GM18502 (cell line): ENCODE measurements around the gene SPTBN4.
"Not testable (repeated sequence)": the region's sequence is repeated elsewhere in the genome, so short reads cannot be mapped to it uniquely, and the experiment has no call there.

ENCODE experiments used
- ATAC-seq: cut with Tn5 transposase; IDR thresholded peaks from one replicate; pipeline ENCODE4 v1.9.1; 2021; ENCODE audit warnings: mild to moderate bottlenecking; ENCODE audit not compliant: unreplicated experiment, poor library complexity

SPTBN4 gene

DNA sequence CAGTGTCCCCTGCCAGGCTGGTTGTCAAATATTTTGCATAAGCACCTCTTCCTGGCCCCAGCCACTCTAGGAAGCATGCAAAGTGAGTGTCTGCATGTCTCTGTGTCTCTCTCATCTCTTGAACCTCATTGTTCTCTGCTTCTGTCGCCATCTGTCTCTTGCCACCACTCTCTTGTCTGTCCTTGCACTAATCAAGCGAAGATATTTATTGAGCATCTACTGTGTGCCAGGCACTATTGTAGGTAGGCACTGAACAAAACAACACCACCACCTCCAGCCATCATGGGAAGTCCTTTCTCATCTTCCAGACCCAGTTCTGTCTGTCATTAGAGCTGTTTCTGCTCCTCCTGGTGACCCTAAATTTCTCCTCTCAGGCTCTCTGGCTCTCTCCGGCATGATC is 57.9 kb downstream of the SPTBN4 start:
- no peak for ATAC-seq

DNA sequence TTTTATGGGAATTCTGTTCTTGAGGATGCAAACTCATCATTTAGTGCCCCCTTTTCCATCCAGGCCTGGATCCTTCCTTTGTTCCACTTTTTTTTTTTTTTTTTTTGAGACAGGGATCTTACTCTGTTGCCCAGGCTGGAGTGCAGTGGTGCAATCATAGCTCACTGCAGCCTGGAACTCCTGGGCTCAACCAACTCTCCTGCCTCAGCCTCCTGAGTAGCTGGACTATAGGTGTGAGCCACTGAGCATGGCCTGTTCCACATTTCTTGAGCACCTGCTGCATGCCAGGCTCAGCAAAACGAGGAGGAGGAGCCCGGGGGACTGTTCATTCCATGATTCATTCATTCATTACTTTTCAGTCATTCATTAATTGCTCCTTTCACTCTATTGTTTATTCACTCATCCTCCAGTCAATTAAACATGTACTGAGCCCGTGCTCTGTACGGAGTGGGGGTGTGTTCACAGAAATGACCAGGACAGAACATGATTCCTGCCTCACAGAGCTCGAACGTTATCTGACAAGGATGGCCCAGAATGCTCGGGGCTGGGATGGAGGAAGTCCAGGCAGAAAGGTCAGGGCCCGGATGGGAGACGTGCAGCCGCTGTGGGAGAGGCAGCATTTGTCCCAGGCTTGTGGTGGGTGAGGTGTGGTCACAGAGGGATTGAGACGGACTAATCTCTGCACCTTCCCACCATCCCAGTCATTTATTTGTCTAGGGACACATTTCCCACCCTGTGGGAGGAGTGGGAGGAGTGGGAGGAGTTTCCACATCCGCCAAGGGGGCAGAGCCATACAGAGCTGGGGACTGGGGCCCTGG is 58.6 kb downstream of the SPTBN4 start:
- no peak for ATAC-seq

DNA sequence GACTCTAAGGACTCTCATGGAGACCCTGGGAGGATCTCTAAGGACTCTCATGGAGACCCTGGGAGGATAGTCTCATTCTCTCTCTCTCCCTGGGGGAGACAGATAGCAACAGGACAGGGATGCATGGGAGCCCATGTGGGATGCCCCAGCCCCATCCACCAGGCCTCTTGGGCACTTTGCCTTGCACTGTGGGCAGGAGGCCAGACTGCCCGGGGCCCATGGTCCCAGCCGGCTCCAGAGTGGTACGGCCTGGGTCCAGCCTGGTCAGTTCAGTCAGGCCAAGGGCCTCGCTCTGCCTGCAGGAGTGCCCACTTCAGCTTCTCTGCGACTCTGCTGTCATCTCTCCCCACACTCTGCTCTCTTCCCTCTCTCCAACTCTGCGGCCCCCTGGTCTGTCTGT is 61.3 kb downstream of the SPTBN4 start:
- ATAC-seq: no peak

DNA sequence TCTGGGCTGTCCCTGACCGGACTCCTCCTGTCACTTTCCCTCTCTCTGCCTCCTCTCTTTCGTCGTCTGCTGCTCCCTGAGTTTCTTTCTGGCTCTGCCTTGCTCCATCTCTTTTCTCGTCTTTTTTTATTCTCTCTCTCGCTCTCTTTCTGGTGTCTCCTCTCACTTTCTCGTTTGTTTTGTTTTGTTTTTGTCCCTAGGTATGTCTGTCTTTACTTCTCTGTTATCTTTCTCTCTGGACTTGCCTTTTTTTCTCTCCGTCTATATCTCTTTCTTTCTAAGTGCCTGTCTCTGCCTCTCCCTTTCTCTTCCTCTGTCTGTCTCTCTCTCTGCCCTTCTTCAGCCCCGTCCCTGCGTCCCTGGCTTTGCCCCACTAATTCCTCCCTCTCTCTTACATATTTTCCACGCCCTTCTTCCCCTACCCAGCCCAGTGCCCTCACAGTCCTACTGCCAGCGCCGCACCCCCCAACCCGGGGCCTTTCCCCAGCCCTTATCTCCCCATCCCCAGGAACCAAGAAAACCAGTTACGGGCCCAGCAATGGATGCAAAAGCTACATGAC is 61.8 kb downstream of the SPTBN4 start:
- ATAC-seq: no peak

DNA sequence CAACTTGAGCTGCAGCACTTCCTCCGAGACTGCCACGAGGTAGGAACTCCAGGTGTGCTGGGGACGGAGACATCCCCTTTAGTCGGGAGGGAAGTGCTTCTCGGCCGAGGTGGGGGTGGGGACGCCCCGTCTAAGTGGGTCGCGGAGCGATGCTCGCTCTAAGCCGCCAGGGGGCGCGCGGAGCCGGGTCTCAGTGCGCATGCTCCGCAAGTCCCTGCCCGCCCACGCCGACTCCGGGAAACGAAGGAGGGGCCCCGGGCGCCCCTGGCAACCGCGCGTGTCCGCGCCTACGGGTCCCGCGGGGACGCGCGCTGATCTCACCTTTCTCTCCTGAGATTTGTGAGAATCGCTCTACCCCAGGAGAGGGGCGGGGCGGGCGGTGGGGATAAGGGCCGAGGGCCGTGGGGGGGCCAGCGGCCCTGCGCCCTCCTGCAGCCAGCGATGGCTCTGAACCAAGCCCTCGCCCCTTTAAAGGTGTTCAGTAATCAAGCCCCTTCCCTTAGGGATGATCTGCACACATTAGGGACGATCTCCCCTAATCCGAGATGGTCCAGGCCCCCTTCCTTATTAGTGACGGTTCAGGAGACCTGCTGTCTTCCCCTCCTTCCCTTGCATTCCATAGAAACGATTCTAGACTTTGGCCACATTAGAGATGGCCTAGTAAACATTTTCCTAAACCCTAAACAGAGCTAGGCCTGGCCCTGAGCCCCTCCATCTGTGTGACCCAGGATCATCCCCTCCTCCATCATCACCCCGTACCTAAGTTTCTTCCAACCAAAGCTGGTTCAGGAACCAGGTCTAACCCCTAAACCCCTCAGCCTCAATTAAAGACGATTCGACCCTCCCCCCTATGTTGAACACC is 62.5 kb downstream of the SPTBN4 start:
- no peak for ATAC-seq

DNA sequence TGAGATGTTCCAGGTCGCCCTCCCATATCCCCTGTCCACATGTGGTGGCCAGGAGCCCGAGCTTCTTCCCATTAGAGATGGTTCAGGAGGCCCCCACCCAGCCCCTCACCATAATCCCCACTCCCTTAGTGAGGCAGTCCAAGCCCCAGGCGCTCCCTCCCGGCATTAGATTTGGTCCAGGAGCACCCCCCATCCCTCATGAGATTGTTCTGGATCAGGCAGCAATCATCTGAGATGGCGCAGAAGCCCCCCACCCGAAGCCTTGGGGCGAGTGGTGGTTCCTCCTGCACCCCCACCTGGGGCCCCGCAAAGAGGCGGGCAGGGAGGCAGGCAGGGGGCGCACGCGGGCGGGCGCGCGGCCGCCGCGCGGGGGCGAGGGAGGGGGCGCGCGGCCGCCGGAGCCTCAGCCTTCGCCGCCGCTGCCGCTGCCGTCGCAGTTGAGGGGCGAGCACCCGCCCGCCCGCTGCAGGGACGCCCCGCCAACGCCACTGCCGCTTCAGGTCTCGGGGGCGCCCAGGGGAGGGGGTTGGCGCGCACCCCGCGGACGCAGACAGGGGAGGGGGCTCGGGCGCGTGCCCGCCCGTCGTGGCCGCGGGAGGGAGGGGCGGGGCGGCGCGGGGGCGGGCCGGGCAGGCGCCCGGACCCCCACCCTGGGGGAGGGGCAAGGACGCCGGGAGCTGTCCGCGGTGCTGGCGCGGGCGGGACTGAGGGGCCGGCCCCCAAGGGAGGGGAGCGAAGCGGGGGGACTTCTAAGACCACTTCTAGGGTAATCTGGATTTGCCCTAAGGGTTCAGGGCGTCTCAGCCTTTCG is 63.5 kb downstream of the SPTBN4 start:
- ATAC-seq: no peak

DNA sequence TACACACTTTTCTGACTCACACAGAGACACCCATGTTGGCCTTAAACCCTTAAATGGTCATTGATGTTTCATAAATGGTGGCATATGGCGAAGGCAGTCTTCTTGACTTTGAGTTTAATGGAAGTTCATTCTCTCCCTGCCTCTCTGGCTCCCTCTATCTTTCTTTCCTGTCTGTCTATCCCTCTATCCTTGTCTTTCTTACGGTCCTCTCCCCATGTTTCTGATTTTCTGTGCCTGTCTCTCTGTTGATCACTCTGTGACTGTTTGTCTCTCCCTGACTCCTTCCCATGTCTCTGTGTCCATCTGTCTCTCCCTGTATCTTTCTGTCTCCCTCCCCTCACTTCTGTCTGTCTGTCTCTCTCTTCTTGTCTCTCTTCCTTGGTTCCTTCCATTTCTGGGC is 66.7 kb downstream of the SPTBN4 start:
- no peak for ATAC-seq

DNA sequence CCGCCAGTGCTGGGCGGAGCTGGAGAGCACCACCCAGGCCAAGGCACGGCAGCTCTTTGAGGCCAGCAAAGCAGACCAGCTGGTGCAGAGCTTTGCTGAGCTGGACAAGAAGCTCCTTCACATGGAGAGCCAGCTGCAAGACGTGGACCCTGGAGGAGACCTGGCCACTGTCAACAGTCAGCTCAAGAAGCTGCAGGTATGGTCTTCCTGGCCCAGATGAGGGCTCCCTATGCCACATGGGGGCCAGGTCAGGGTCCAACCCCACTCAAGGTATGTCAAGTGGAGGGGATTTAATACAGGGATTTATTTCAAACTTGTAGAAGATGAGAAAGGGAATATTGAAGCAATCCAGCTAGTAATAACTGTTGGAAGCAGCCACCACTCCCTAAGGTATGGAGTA is 67.3 kb downstream of the SPTBN4 start:
- ATAC-seq: no peak

DNA sequence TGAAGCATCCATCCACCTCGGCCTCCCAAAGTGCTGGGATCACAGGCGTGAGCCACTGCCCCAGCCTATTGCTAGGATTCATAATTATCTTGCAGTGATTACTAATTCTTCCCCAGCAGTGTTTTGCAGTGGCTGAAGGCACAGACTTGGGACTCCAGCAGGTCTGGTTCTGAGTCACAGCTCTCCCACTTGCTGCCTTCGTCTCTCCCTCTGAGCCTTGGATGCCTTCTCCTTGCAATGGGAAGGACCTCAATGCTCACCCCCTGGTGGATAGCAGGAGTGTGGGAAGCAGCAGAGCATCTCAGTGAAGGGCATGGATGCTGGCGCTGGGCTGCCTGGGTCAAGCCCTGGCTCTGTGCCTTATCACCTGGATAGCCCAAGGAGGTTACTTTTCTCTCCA is 72.3 kb downstream of the SPTBN4 start:
- no peak for ATAC-seq

DNA sequence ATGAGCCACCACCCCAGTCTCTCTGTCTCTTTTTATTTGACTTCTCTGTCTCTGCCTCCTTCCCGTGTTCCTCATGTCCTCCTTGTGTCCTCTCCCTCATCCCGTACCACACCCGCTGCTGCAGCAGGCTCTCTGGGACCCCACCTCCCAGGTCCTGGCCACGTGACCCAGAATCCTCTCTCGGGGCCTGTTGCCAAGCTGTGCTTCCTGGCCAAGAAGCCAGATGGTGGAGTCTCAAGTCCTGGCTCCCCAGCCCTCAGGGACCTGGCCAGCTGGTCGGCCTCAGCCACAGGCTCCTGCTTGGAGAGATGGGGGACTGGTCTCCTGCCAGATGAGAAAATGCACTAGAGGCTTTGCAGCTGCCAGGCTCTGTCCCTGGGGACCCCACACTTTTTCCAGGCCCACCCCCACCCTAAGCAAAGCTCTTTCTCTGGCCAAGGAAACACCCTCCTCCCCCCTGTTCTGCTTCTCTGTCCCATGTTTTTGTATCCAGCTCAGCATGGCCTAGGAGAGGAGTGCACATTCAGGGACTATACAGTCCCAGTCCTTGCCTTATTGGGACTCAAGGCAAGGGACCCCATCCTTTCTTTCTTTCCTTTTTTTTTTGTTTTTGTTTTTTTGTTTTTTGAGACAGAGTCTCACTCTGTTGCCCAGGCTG is 75.5 kb downstream of the SPTBN4 start:
- ATAC-seq: no peak

DNA sequence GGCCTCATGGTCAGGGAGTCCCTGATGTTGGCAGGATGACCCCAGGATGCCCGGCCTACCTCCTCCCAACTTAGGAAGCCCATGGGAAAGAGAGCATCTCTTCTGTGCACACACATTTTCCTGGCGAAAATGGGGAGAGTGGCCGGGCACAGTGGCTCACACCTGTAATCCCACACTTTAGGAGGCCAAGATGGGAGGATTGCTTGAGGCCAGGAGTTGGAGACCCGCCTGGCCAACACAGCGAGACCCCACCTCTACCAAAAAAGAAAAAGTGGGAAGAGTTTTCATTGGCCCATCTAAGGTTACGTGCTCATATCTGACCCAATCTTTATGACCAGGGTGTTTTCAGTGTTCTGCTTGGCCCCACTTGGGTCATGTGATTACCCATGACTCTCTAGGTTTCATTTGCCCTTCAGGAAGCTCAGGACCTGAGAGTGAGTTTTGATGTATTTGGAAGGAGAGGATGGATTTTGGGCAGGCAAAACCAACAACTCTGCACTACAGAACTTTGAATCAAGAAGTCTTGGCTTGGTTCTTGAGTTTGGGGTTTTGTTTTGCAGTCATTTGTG is 76.3 kb downstream of the SPTBN4 start:
- no peak for ATAC-seq

DNA sequence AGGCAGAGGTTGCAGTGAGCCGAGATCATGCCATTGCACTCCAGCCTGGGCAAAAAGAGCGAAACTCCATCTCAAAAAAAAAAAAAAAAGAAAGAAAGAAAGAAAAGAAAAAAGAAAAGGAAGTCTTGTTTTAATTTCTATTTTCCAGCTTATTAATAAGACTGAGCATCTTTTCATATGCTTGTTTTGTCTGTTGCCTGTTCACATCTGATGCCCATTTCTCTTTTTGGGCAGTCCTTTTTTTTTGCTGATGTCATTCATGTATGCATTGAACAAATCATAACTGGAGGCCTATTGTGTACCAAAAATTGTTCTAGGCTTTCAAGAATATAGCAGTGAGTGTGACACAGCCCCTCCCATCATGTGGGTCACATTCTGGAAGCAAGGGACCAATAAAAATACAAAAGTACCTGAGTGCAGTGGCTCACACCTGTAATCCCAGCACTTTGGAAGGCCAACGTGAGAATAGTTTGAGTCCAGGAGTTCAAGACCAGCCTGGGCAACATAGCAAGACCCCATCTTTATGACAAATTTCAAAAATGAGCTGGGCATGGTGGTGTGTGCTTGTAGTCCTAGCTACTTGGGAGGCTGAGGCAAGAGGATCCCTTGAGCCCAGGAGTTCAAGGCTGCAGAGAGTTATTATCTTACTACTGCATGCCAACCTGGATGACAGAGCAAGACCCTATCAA is 79.5 kb downstream of the SPTBN4 start:
- not testable (repeated sequence) for ATAC-seq

DNA sequence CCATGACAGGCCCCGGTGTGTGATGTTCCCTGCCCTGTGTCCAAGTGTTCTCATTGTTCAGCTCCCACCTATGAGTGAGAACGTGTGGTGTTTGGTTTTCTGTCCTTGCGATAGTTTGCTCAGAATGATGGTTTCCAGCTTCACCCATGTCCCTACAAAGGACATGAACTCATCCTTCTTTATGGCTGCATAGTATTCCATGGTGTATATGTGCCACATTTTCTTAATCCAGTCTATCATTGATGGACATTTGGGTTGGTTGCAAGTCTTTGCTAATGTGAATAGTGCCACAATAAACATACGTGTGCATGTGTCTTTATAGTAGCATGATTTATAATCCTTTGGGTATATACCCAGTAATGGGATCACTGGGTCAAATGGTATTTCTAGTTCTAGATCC is 80.4 kb downstream of the SPTBN4 start:
- ATAC-seq: not testable (repeated sequence)

DNA sequence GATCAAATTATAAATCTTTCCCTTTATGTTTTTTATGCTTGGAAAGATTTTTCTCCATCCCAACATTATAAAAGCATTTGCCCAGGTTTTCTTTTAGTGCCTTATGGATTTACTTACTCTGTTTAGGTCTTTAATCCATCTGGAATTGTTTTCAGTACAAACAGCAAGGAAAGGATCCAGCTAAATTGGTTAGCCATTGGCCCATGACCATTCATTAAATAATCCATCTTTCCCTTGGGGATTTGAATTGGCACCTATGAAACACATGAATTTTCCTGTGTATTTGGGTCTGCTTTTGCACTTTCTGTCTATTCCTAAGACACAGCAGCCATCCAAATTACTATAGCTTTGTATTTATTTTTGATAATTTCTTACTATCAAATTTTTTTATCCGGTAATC is 81.0 kb downstream of the SPTBN4 start:
- ATAC-seq: no peak

DNA sequence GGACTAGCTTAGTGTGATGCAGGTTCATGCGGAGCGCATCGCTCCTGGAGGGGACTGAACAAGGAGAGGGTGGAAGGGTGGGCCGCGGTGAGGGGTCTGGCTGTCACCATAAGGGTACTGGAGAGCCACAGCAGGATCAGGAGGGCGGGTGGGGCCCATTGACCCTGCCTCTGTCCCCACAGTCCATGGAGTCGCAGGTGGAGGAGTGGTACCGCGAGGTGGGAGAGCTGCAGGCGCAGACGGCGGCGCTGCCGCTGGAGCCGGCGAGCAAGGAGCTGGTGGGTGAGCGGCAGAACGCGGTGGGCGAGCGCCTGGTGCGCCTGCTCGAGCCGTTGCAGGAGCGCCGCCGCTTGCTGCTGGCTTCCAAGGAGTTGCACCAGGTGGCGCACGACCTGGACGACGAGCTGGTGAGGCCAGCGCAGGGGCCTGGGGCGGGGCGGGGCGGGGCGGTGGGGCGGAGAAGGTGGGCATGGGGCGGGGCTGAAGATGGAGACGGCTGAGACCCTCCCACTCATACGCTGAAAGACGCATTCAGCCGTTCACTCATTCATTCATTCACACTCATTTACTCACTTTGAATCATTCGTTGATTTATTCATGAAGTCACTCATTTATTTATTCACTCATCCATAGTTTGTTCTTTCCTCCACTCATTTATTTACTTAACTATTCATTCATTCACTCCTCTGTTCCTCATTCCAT is 82.4 kb downstream of the SPTBN4 start:
- ATAC-seq: no peak

DNA sequence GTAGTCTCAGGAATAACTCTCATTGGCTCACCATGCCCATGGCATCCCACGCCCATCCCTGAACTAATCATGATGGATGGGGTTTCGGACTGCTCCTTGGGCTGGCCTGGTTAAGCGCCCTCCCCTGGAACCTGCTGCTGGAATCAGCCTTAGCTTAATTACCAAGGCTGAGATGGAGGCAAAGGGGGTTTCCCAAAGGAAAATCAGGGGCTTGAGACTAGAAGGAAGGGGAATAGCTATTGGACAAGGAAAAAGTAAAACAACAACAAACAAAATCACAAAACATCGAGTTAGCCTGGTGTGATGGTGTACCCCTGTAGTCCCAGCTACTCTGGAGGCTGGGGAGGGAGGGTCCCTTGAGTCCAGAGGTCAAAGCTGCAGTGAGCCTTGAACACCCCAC is 84.2 kb downstream of the SPTBN4 start:
- ATAC-seq: no peak

DNA sequence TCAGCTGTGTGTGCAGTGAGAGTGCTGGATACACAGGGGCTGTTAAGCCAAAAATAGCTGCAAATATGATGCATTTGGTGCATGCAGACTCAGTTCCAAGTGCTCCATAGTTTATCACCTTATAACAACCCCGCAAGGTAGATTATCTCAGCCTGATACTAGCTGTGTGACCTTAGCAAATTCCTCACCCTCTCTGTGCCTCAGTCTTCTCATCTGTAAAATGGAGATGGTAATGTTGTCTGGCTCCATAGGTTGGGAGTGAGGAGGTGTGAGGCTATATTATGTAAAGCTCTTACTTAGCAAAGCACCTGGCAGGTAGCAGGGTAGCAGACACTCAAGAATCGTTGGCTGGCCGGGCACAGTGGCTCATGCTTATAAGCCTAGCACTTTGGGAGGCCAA is 86.0 kb downstream of the SPTBN4 start:
- no peak for ATAC-seq
